GM12878 (cell line): ENCODE data around the gene HNRNPH3. TPM values are rescaled to one million over a fixed set of nuclear protein-coding genes. Genes with fewer than 3 reads are reported as not detected.

Experiments
- ATAC-seq: fragments of 200-7000 bp; cut with Tn5 transposase; 3 replicates; pipeline ENCODE4 v1.9.1; 2020; ENCODE audit warnings: mild to moderate bottlenecking, moderate library complexity
- BruUV-seq: library from RNA; stranded (reverse); fragments of 400-500 nt; replicated peaks from 2 replicates; lab custom pipeline; 2021; lab: Mats Ljungman, UMichigan
- CTCF ChIA-PET: fragments of 300-600 bp; sonication (Branson Sonifier 250); formaldehyde crosslinking; extraction: SDS; loops from one replicate; lab custom pipeline; 2021; ENCODE audit warnings: inconsistent platforms; lab: Yijun Ruan, JAX
- POLR2A ChIA-PET: fragments of 350-600 bp; formaldehyde crosslinking; extraction: SDS; loops from one replicate; lab custom pipeline; 2021; ENCODE audit warnings: inconsistent platforms; lab: Charles Lee
- RAD21 ChIA-PET: fragments of 300-600 bp; sonication (Branson Sonifier 250); formaldehyde crosslinking; loops from one replicate; lab custom pipeline; 2023; ENCODE audit warnings: antibody characterized with exemption; ENCODE audit not compliant: unreplicated experiment; lab: Charles Lee
- SMC1A ChIA-PET: fragments of 300-600 bp; sonication (Branson Sonifier 250); formaldehyde crosslinking; loops from one replicate; lab custom pipeline; 2023; ENCODE audit not compliant: unreplicated experiment, uncharacterized antibody; lab: Charles Lee
- DNase-seq: peaks from one replicate; pipeline ENCODE4 v3.0.0-alpha.2; 2011; ENCODE audit warnings: low read depth, low spot score
- FAIRE-seq: peaks from 3 replicates; lab custom pipeline; 2011; peaks lifted over from hg19 to GRCh38; lab: Jason Lieb, UNC
- H2AFZ ChIP-seq: 2 replicates; pipeline ENCODE4 v1.6.0; 2011; ENCODE audit warnings: low read depth, low read length, control low read depth; ENCODE audit not compliant: control insufficient read depth
- H3K27ac ChIP-seq: 2 replicates; pipeline ENCODE4 v1.5.1; 2011; ENCODE audit warnings: control low read depth; ENCODE audit not compliant: control insufficient read depth, insufficient read depth
- H3K27me3 ChIP-seq, 2 experiments: replicated peaks in 1 of 2; 2 replicates each; pipeline versions ENCODE4 v1.6.0 to v1.6.1; 2011; ENCODE audit warnings: low read length in 1 of 2; ENCODE audit not compliant: control insufficient read depth in 2 of 2, insufficient read depth in 2 of 2
- H3K36me3 ChIP-seq, 2 experiments: 2 replicates each; pipeline ENCODE4 v1.5.1; 2011; ENCODE audit warnings: low read length in 1 of 2; ENCODE audit not compliant: control insufficient read depth in 2 of 2, insufficient read depth in 2 of 2
- H3K4me1 ChIP-seq: 2 replicates; pipeline ENCODE4 v1.6.1; 2011; ENCODE audit warnings: mild to moderate bottlenecking, low read length, moderate library complexity, mixed read lengths; ENCODE audit not compliant: control insufficient read depth, insufficient read depth
- H3K4me2 ChIP-seq: 2 replicates; pipeline ENCODE4 v1.6.0; 2011; ENCODE audit warnings: control low read depth; ENCODE audit not compliant: control insufficient read depth, insufficient read depth
- H3K4me3 ChIP-seq: fragments of 200-600 bp; sonication (generic); 2 replicates; pipeline ENCODE4 v1.5.1; 2016
- H3K79me2 ChIP-seq: 2 replicates; pipeline ENCODE4 v1.6.0; 2011; ENCODE audit warnings: low read length; ENCODE audit not compliant: control insufficient read depth, insufficient read depth
- H3K9ac ChIP-seq: 2 replicates; pipeline ENCODE4 v1.8.0; 2011; ENCODE audit warnings: low read length, control low read depth, mixed read lengths; ENCODE audit not compliant: control insufficient read depth, insufficient read depth
- H3K9me3 ChIP-seq: replicated peaks from 3 replicates; pipeline ENCODE4 v1.5.1; 2011; ENCODE audit warnings: mild to moderate bottlenecking, low read length; ENCODE audit not compliant: control insufficient read depth, insufficient read depth
- H4K20me1 ChIP-seq: 2 replicates; pipeline ENCODE4 v1.6.0; 2011; ENCODE audit not compliant: control insufficient read depth, insufficient read depth
- CHD2 ChIP-seq: IDR thresholded peaks from 2 replicates; pipeline ENCODE4 v1.6.1; 2011; ENCODE audit warnings: low read depth, low read length, improper control_type of control experiment, borderline replicate concordance
- DPF2 ChIP-seq: fragments of 450-650 bp; IDR thresholded peaks from 2 replicates; pipeline ENCODE4 v1.6.1; 2017; ENCODE audit warnings: mild to moderate bottlenecking
- NBN ChIP-seq: fragments of 450-650 bp; IDR thresholded peaks from 2 replicates; pipeline ENCODE4 v1.6.1; 2016
- TCF7 ChIP-seq: IDR thresholded peaks from 2 replicates; pipeline ENCODE4 v1.6.1; 2014; ENCODE audit warnings: antibody characterized with exemption, borderline replicate concordance
- WGBS: methylation state at CpG from one replicate; pipeline ENCODE4 v1.1.6; 2016; ENCODE audit warnings: low lambda C conversion rate; ENCODE audit not compliant: insufficient replicate concordance, insufficient coverage; ENCODE audit errors: missing lambda C conversion rate; 5-methylcytosine and 5-hydroxymethylcytosine counted together
- in situ Hi-C: fragments of 300-500 bp; cut with MboI; formaldehyde crosslinking; loops from 9 replicates; pipeline ENCODE4 v1.14.3; 2018; ENCODE audit warnings: mixed read lengths
- intact Hi-C: fragments of 100-400 bp; cut with micrococcal nuclease; formaldehyde crosslinking; loops from one replicate; pipeline ENCODE4 v1.14.2; 2022; ENCODE audit not compliant: unreplicated experiment
- polyA plus RNA-seq, 11 experiments: library from polyadenylated mRNA; depleted of rRNA in 4 of 11; unstranded in 6 of 11; stranded (reverse) in 5 of 11; fragments of >200 nt; fragmentation: Nextera tagmentation in 4 of 11; fragmentation: Illumina TruSeq in 1 of 11; extraction: Ambion mirVana in 4 of 11; extraction: Trizol in 1 of 11; gene quantifications; 1 replicate in 1 of 11; 2 replicates in 10 of 11; pipeline versions ENCODE4 v1.2.1 to v1.2.3, GENCODE V29; 2011 to 2016; ENCODE audit warnings: inconsistent platforms in 2 of 11, missing spikeins in 2 of 11, low read depth in 1 of 11
- total RNA-seq, 4 experiments: library from RNA; depleted of rRNA in 3 of 4; stranded (reverse); fragments of >200 nt in 3 of 4; fragmentation: Illumina TruSeq in 1 of 4; extraction: Trizol in 1 of 4; gene quantifications; 2 replicates each; pipeline versions ENCODE4 v1.2.1 to v1.2.3, GENCODE V29; 2013 to 2021
- TF ChIP-seq, protein P1 (sequence below): fragments of 450-650 bp; formaldehyde crosslinking; IDR thresholded peaks from 2 replicates; pipeline ENCODE4 v1.4.0; 2020; ENCODE audit warnings: mild to moderate bottlenecking, moderate library complexity

Gene HNRNPH3
- total and polyA plus RNA-seq, 10 of the 15 experiments (the other 5 are each of a cell fraction or from before 2014, with no cell fraction given): 20.1 to 292 (median 121) TPM

GRCh38 chr10:68302503-68302823 lies 29.4 kb upstream of the HNRNPH3 start:
- ChIA-PET SMC1A (interaction anchor here (0.7 to 6.1 kb wide), 25 partner anchors 8 to 1146 kb away, joined by 3 to 159 read pairs (median 5); partner anchors contain the start of gene CTNNA3), RAD21 (interaction anchor here (0.6 to 7.0 kb wide), 16 partner anchors 25 to 514 kb away, joined by 3 to 160 read pairs (median 4); no protein-coding TSS in a partner anchor), CTCF (interaction anchor here (0.6 to 6.5 kb wide), 41 partner anchors 8 to 524 kb away, joined by 3 to 267 read pairs (median 5); partner anchors contain the start of genes HNRNPH3 and PBLD), POLR2A (interaction anchor here (0.6 to 1.4 kb wide), 3 partner anchors 12 to 93 kb away, joined by 3 to 6 read pairs (median 3); no protein-coding TSS in a partner anchor)
- no TSS peak for BruUV-seq
- no peaks in the 10 kb centered on the region for H3K27me3 ChIP-seq
- intact Hi-C loops: loop anchor here (1.0 to 5.0 kb wide), 5 partner anchors 90 to 514 kb away; no protein-coding TSS in a partner anchor
- no peak overlapping the region for H3K4me2 ChIP-seq
- WGBS: 0% methylated on average over 2 of the region's 2 CpGs
- no peaks in the 10 kb centered on the region for H3K36me3 ChIP-seq
- FAIRE-seq (no peak), DNase-seq (no peak), ATAC-seq (peak; percentile 23)
- peaks cover 16% of the 10 kb centered on the region for H3K4me1 ChIP-seq
- H3K79me2 ChIP-seq: no peaks in the 10 kb centered on the region
- peak overlapping the region; percentile 13; the same call in 1 of the 2 replicates for H2AFZ ChIP-seq
- no peaks in the 10 kb centered on the region for H4K20me1 ChIP-seq
- H3K4me3 ChIP-seq: no peak overlapping the region
- in situ Hi-C loops: loop anchor here (5.0 kb wide), 1 partner anchor 450 kb away; no protein-coding TSS in a partner anchor
- no peaks in the 10 kb centered on the region for H3K9me3 ChIP-seq
- no peak for TF ChIP-seq DPF2
- TF ChIP-seq CHD2: no peak
- TF ChIP-seq, protein P1, sequence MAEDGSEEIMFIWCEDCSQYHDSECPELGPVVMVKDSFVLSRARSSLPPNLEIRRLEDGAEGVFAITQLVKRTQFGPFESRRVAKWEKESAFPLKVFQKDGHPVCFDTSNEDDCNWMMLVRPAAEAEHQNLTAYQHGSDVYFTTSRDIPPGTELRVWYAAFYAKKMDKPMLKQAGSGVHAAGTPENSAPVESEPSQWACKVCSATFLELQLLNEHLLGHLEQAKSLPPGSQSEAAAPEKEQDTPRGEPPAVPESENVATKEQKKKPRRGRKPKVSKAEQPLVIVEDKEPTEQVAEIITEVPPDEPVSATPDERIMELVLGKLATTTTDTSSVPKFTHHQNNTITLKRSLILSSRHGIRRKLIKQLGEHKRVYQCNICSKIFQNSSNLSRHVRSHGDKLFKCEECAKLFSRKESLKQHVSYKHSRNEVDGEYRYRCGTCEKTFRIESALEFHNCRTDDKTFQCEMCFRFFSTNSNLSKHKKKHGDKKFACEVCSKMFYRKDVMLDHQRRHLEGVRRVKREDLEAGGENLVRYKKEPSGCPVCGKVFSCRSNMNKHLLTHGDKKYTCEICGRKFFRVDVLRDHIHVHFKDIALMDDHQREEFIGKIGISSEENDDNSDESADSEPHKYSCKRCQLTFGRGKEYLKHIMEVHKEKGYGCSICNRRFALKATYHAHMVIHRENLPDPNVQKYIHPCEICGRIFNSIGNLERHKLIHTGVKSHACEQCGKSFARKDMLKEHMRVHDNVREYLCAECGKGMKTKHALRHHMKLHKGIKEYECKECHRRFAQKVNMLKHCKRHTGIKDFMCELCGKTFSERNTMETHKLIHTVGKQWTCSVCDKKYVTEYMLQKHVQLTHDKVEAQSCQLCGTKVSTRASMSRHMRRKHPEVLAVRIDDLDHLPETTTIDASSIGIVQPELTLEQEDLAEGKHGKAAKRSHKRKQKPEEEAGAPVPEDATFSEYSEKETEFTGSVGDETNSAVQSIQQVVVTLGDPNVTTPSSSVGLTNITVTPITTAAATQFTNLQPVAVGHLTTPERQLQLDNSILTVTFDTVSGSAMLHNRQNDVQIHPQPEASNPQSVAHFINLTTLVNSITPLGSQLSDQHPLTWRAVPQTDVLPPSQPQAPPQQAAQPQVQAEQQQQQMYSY (CRISPR knock-in tag): no peak
- no peak for TF ChIP-seq TCF7
- 0 out of 2 replicates have a peak, but pooled peaks have one; percentile 0 for TF ChIP-seq NBN
- no peak overlapping the region for H3K9ac ChIP-seq
- no peak overlapping the region for H3K27ac ChIP-seq
